ENCODE measurements around the gene CEP41. TPM values are rescaled to one million over a fixed set of nuclear protein-coding genes. Genes with fewer than 3 reads are reported as not detected.
A peak's percentile ranks its signal among the peaks of the same experiment; 100 is the strongest.

CEP41 gene
- total RNA-seq (2022) (14.0 and 15.8 TPM in 2 replicates), Bru-seq, nascent RNA (percentile 51 among the genes with signal in this experiment), BruChase-seq, experiment 1, labeled RNA remaining after a 6-hour chase (percentile 62 among the genes with signal in this experiment), BruChase-seq, experiment 2, labeled RNA remaining after a 2-hour chase (percentile 57 among the genes with signal in this experiment)
- long read RNA-seq, full-length matches to known transcripts, result 33 of 49 reads
- long read RNA-seq, partial matches to known transcripts, result 8 of 49 reads
- long read RNA-seq, other reads (novel, unspliced or antisense), result 8 of 49 reads

- H3K27ac Mint-ChIP-seq (ENCODE audit: low read depth, unreplicated experiment), result peak within 1 kb of the TSS; percentile 96
- peak within 1 kb of the TSS; percentile 93 for H3K4me3 Mint-ChIP-seq (ENCODE audit: unreplicated experiment)
- no peak for TF ChIP-seq CTCF (IDR thresholded peaks at IDR 0.05; ENCODE audit: unreplicated experiment)
- H3K27me3 Mint-ChIP-seq (ENCODE audit: insufficient read depth, unreplicated experiment), result no peaks in the 10 kb centered on the region
- peak; percentile 96 for DNase-seq (ENCODE audit: unreplicated experiment)
- intact Hi-C loops (cut with micrococcal nuclease), result no loop called here
- ChIA-PET CTCF (no interaction called here), POLR2A (interaction anchor here (0.6 to 1.8 kb wide), 13 partner anchors 13 to 195 kb away, joined by 3 to 10 read pairs (median 4); partner anchors contain the start of gene CPA4)
- H3K4me1 Mint-ChIP-seq (ENCODE audit: insufficient read depth, unreplicated experiment), result peaks cover 6% of the 10 kb centered on the region
- BruUV-seq (replicated peaks), result no TSS peak
- no peaks in the 10 kb centered on the region for H3K9me3 Mint-ChIP-seq (ENCODE audit: unreplicated experiment)
- H3K36me3 Mint-ChIP-seq (ENCODE audit: insufficient read depth, unreplicated experiment), result no peaks in the 10 kb centered on the region
These were observed at the start of gene CEP41 for GRCh38 chr7:130440527-130441365. CEP41 (minus strand) TSS chr7:130441016; CDS start chr7:130440966, 50 bp downstream.

- BruUV-seq (replicated peaks), result no TSS peak
- ChIA-PET POLR2A (no interaction called here), CTCF (no interaction called here)
- H3K27me3 Mint-ChIP-seq (ENCODE audit: insufficient read depth, unreplicated experiment), result no peaks in the 10 kb centered on the region
- DNase-seq (ENCODE audit: unreplicated experiment), result no peak
- peaks cover 25% of the 10 kb centered on the region for H3K4me1 Mint-ChIP-seq (ENCODE audit: insufficient read depth, unreplicated experiment)
- H3K36me3 Mint-ChIP-seq (ENCODE audit: insufficient read depth, unreplicated experiment), result peaks cover 18% of the 10 kb centered on the region
- no peak for TF ChIP-seq CTCF (IDR thresholded peaks at IDR 0.05; ENCODE audit: unreplicated experiment)
- H3K9me3 Mint-ChIP-seq (ENCODE audit: unreplicated experiment), result peaks cover 5% of the 10 kb centered on the region
- intact Hi-C loops (cut with micrococcal nuclease), result no loop called here
- no peak overlapping the region for H3K27ac Mint-ChIP-seq (ENCODE audit: low read depth, unreplicated experiment)
- H3K4me3 Mint-ChIP-seq (ENCODE audit: unreplicated experiment), result no peak overlapping the region
These were observed 49.5 kb upstream of the CEP41 start for GRCh38 chr7:130490311-130490791.

- intact Hi-C loops (cut with micrococcal nuclease), result loop anchor here (10.0 kb wide), 1 partner anchor 415 kb away; the partner anchor contains the start of gene KLHDC10
- Mint-ChIP-seq H3K4me3 (ENCODE audit: unreplicated experiment) (no peak overlapping the region), H3K27me3 (ENCODE audit: insufficient read depth, unreplicated experiment) (no peaks in the 10 kb centered on the region), H3K36me3 (ENCODE audit: insufficient read depth, unreplicated experiment) (peaks cover 9% of the 10 kb centered on the region), H3K4me1 (ENCODE audit: insufficient read depth, unreplicated experiment) (peaks cover 33% of the 10 kb centered on the region), H3K27ac (ENCODE audit: low read depth, unreplicated experiment) (no peak overlapping the region), H3K9me3 (ENCODE audit: unreplicated experiment) (peaks cover 10% of the 10 kb centered on the region)
- ChIA-PET CTCF (interaction anchor here (0.7 to 0.8 kb wide), 2 partner anchors 15 to 291 kb away, joined by 3 read pairs; no protein-coding TSS in a partner anchor), POLR2A (interaction anchor here (0.7 to 1.5 kb wide), 2 partner anchors 10 to 16 kb away, joined by 3 read pairs; no protein-coding TSS in a partner anchor)
- TF ChIP-seq CTCF (IDR thresholded peaks at IDR 0.05; ENCODE audit: unreplicated experiment), result no peak
- DNase-seq (ENCODE audit: unreplicated experiment), result no peak
- BruUV-seq (replicated peaks), result no TSS peak
These were observed 48.5 kb upstream of the CEP41 start for GRCh38 chr7:130489140-130489983.

Measured in MCF 10A (cell line).